ENCODE measurements around the gene EFNA5. TPM values are rescaled to one million over a fixed set of nuclear protein-coding genes. Genes with fewer than 3 reads are reported as not detected.

EFNA5 gene
- total RNA-seq, 4 donors from 2014 or later = 21.3 to 47.0 (median 29.3) TPM

- no peaks in the 10 kb centered on the region for H3K36me3 ChIP-seq
- no peaks in the 10 kb centered on the region for H3K27me3 ChIP-seq
- TF ChIP-seq POLR2AphosphoS5 (IDR thresholded peaks at IDR 0.05) = no peak
- no peak for TF ChIP-seq CTCF (IDR thresholded peaks at IDR 0.05)
- TF ChIP-seq POLR2A (IDR thresholded peaks at IDR 0.05) = no peak
- TF ChIP-seq EP300 (IDR thresholded peaks at IDR 0.05) = no peak
- no peak overlapping the region for H3K27ac ChIP-seq
- DNase-seq (ENCODE audit: low spot score in 2 of 2) = no peak
- 42% methylated on average over 3 of the region's 3 CpGs for WGBS
- no peaks in the 10 kb centered on the region for H3K9me3 ChIP-seq
- no peak overlapping the region for H3K4me3 ChIP-seq
- peaks cover 31% of the 10 kb centered on the region for H3K4me1 ChIP-seq
Observed at GRCh38 chr5:107655831-107656230, 14.9 kb downstream of the EFNA5 start.

GRCh38 chr5:107654827-107655226 lies 15.9 kb downstream of the EFNA5 start:
- Histone ChIP-seq H3K27me3 (no peaks in the 10 kb centered on the region), H3K27ac (no peak overlapping the region), H3K4me1 (peaks cover 31% of the 10 kb centered on the region), H3K4me3 (no peak overlapping the region), H3K36me3 (no peaks in the 10 kb centered on the region), H3K9me3 (no peaks in the 10 kb centered on the region)
- 68% methylated on average over 1 of the region's 1 CpG for WGBS
- no peak for DNase-seq (ENCODE audit: low spot score in 2 of 2)
- TF ChIP-seq POLR2A (IDR thresholded peaks at IDR 0.05) (no peak), EP300 (IDR thresholded peaks at IDR 0.05) (no peak), CTCF (IDR thresholded peaks at IDR 0.05) (no peak), POLR2AphosphoS5 (IDR thresholded peaks at IDR 0.05) (no peak)

- no peak overlapping the region for H3K27ac ChIP-seq
- no peaks in the 10 kb centered on the region for H3K36me3 ChIP-seq
- H3K9me3 ChIP-seq = no peaks in the 10 kb centered on the region
- no peak overlapping the region for H3K4me3 ChIP-seq
- TF ChIP-seq POLR2A (IDR thresholded peaks at IDR 0.05) = no peak
- no peak for DNase-seq (ENCODE audit: low spot score in 2 of 2)
- WGBS = 50% methylated on average over 2 of the region's 2 CpGs
- H3K4me1 ChIP-seq = peaks cover 31% of the 10 kb centered on the region
- no peaks in the 10 kb centered on the region for H3K27me3 ChIP-seq
Observed at GRCh38 chr5:107653685-107654084, 17.1 kb downstream of the EFNA5 start.

- peaks cover 31% of the 10 kb centered on the region for H3K4me1 ChIP-seq
- 65% methylated on average over 4 of the region's 4 CpGs for WGBS
- TF ChIP-seq CTCF (IDR thresholded peaks at IDR 0.05) = no peak
- H3K27me3 ChIP-seq = no peaks in the 10 kb centered on the region
- H3K4me3 ChIP-seq = no peak overlapping the region
- H3K9me3 ChIP-seq = no peaks in the 10 kb centered on the region
- no peak for DNase-seq (ENCODE audit: low spot score in 2 of 2)
- no peaks in the 10 kb centered on the region for H3K36me3 ChIP-seq
- H3K27ac ChIP-seq = no peak overlapping the region
Observed at GRCh38 chr5:107652839-107653607, 17.7 kb downstream of the EFNA5 start.

GRCh38 chr5:107652408-107652807 lies 18.3 kb downstream of the EFNA5 start:
- Histone ChIP-seq H3K9me3 (no peaks in the 10 kb centered on the region), H3K27me3 (no peaks in the 10 kb centered on the region), H3K36me3 (no peaks in the 10 kb centered on the region), H3K27ac (no peak overlapping the region), H3K4me3 (no peak overlapping the region), H3K4me1 (peaks cover 36% of the 10 kb centered on the region)
- TF ChIP-seq POLR2A (IDR thresholded peaks at IDR 0.05) = no peak
- TF ChIP-seq CTCF (IDR thresholded peaks at IDR 0.05) = no peak
- no peak for TF ChIP-seq POLR2AphosphoS5 (IDR thresholded peaks at IDR 0.05)
- TF ChIP-seq EP300 (IDR thresholded peaks at IDR 0.05) = no peak
- no peak for DNase-seq (ENCODE audit: low spot score in 2 of 2)
- 58% methylated on average over 1 of the region's 1 CpG for WGBS

GRCh38 chr5:107651325-107651724 lies 19.4 kb downstream of the EFNA5 start:
- no peak for TF ChIP-seq CTCF (IDR thresholded peaks at IDR 0.05)
- TF ChIP-seq EP300 (IDR thresholded peaks at IDR 0.05) = no peak
- TF ChIP-seq POLR2A (IDR thresholded peaks at IDR 0.05) = no peak
- TF ChIP-seq POLR2AphosphoS5 (IDR thresholded peaks at IDR 0.05) = no peak
- H3K4me3 ChIP-seq = no peak overlapping the region

More at GRCh38 chr5:107651325-107651724, 19.4 kb downstream of the EFNA5 start:
- Histone ChIP-seq H3K36me3 (no peaks in the 10 kb centered on the region), H3K27me3 (no peaks in the 10 kb centered on the region), H3K27ac (no peak overlapping the region), H3K9me3 (no peaks in the 10 kb centered on the region), H3K4me1 (peaks cover 37% of the 10 kb centered on the region)
- WGBS = 90% methylated on average over 6 of the region's 6 CpGs
- no peak for DNase-seq (ENCODE audit: low spot score in 2 of 2)

Data from suprapubic skin (tissue), 4 donors.